CD4-positive, alpha-beta T cell treated with Interleukin-17A for 1 hour (primary cell): ENCODE data around the gene STX18.
"Not testable (repeated sequence)": the region's sequence is repeated elsewhere in the genome, so short reads cannot be mapped to it uniquely, and the experiment has no call there.

Experiments used
- DNase-seq: peaks from one replicate; pipeline ENCODE4 v3.0.0-alpha.2; 2020

STX18 gene

DNA sequence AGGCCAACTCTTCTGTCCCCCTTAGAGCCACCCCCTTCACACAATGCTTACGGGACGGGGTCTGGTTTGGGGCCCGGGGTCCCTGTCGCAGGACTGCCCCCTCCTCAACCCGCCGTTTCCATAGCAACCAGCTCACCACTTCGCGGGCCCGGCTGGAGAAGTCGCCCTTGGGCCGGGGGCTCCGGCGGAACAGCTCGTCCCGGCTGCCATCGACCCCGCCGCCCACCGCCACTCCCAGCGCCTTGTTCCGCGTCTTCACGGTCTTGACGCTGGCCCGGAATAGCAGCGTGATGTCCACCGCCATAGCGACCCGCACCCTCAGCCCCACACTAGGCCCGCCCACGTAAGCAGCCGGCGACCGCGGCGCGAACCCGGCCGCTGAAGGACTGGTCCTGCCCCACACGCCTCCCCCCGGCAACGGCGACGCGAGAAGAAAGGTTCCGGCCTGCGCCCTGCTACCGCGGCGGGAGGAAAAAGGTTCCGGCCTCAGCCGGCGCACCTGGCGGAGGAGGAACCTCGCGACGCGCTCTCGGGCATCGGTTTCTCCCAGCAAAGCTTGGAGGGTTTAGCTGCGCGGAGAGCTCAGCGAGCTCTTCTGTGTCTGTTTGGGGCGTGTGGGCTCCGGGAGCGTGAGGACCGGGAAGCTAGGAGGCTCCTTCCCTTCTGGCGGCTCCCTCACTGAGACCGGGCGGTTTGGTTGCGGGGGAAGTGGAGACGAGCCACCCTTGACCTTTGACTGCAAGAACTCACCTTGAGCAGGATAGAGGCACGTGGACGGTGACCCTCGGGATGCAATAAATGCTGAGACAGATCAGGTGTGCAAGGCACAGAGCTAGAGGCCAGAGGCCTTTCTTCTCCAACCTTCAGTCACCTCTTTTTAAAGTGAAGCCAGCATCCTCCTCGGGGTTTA lies at the start of gene STX18:
Gene STX18, minus strand, starts transcription at position 388 of the 910 bp plus-strand sequence. Its CDS starts 84 bp downstream, at position 304.
- peak; percentile 91 for DNase-seq

DNA sequence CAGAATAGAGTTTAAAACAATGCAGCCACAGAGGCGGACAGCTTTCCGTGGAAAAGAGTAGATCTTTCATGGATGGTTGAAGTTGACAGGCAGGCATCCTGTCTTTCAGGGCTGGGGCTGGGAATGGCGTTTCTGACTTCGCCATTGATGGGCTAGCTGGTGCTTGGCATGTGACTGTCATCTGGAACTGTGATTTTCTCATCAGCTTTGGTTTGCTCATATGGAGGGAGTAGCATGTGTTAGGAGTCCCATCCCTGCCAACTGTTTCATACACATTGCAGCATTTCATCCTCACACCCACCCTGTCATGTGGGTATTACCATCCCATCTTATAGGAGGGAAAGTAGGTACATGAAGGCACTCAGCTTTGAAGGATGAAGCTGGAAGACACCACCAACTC lies 49.2 kb upstream of the STX18 start:
- no peak for DNase-seq

- no peak for DNase-seq
Observed at GRCh38 chr4:4590546-4590945, 48.7 kb upstream of the STX18 start.

DNA sequence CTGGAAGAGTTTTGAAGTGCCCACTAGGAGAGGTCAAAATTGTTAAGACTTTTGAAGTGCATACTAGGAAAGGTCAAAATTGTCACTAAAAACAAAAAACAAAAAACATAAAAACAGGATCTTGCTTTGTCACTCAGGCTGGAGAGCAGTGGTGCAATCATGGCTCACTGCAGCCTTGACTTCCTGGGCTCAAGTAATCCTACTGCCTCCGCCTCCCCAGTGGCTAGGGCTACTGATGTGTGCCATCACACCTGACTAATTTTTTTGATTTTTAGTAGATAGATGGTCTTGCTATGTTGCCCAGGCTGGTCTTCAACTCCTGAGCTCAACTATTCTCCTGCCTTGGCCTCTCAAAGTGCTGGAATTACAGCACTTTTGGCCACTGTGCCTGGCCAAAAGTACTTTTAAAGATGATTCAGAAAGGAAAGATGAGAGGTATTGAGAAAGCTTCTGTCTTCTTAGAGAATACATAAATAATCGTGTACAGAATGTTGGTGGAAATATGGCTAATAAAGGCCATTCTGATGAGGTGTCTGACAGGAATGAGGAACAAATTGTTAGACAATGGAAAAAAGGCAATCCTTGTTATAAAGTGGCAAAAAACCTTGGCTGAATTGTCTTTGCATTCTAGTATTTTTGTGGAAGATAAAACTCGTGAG lies 43.3 kb upstream of the STX18 start:
- DNase-seq: no peak

DNA sequence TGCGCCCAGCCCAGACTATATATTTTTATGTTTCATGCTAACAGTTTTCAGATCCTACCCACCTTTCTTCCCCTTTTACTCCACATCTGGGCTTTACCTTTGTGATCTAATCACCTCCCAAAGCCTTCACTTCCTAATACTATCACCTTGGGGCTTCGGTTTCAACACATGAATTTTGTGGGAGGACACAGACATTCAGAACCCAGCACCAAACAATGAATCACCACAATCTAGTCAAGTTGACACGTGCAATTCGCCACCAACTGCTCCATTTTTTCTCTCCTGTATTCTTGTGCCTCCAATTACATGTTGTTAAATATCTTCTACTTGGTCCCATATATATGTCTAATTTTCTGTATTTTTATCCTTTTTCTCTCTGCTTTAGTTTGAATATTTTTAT lies 41.8 kb upstream of the STX18 start:
- no peak for DNase-seq

- no peak for DNase-seq
Observed at GRCh38 chr4:4582653-4583052, 40.8 kb upstream of the STX18 start.

- no peak for DNase-seq
Observed at GRCh38 chr4:4580494-4580893, 38.6 kb upstream of the STX18 start.

DNA sequence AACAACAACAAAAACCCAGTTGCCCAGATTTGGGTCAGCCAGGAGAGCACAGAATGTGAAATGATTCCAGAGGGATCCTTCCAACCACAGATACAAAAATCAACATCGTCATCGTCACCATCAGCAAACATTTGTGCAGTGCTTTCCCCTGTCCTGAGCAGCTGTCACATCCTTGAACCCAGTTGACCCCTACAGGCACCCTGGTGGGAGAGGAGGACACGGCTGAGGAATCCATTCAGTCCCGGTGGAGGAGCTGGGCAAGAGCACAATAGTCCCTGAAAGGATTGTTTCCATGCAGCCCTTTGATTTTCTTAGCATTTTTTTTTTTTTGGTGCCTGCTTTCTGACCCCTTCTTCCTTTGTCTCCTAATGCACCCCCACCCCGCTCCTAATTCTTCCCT lies 37.1 kb upstream of the STX18 start:
- no peak for DNase-seq

- DNase-seq: no peak
Observed at GRCh38 chr4:4577359-4577875, 35.6 kb upstream of the STX18 start.

- peak; percentile 71 for DNase-seq
Observed at GRCh38 chr4:4575284-4576211, 33.7 kb upstream of the STX18 start.

DNA sequence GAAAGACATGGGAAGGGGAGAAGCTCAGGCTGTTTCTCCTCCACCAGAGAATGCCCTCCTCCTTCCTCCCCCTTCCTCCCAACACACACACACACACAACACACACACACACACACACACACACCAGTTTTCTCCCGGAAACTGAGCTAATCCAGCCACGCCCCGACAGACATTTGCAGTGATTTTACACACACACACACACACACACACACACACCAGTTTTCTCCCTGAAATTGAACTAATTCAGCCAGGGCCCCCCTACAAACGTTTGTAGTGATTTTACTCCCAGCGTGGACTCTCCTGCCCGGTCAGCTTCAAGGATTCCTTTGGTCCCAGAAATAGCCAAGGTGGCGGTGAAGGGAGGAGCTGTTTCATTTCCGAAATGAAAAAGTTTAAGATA lies 32.9 kb upstream of the STX18 start:
- peak; percentile 64 for DNase-seq

DNA sequence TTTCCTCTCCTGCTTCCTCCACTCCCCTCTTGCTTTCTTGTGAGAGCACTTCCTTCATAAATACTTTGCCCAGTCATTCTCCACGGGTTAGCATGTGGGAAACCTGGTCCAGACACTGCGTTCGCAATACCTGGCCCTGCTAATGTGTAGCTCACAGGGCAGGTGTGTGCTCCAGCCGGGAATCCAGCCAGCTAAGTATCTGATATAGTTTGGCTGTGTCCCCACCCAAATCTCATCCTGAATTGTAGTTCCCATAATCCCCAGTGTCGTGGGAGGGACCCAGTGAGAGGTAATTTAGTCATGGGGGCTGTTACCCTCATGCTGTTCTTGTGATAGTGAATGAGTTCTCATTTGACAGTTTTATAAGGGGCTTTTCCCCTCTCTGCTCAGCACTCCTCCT lies 32.2 kb upstream of the STX18 start:
- no peak for DNase-seq

- DNase-seq: no peak
Observed at GRCh38 chr4:4572821-4573220, 31.0 kb upstream of the STX18 start.

DNA sequence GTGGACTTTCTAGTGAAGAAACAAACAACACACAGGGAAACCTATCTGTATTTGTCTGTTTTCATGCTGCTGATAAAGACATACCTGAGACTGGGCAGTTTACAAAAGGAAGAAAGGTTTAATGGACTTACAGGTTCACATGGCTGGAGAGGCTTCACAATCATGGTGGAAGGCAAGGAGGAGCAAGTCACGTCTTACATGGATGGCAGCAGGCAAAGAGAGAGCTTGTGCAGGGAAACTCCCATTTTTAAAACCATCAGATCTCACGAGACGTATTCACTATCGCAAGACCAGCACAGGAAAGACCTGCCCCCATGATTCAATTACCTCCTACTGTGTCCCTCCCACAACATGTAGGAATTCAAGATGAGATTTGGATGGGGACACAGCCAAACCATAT lies 28.0 kb upstream of the STX18 start:
- DNase-seq: not testable (repeated sequence)

DNA sequence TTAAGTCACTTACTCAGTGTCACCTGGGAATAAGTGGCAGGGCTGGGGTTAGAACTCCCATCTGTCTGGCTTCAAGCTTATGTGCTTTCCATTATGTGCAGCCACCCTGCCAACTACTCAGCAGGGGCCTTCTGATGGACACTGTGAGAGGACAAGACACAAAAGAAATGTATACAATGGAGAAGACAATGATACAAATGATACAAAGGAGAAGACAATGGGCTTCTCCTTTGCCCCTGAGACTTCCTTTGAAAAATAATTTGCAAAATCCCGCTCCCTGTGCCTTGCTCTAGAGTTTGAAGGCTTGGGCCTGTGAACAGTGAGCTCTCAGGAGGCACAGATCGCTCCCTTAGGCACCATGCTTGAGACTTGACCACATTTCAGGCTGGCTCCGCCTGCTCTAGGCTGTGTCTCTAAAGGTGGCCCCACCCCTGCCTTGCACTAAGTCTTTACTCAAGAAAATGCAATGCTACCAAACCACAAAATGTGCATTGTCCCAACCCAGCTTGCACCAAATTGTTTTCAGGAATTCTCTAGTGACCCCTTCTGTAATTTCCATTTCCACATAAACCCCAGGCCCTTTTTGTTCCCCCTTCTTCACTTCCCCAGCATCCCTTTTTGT lies 27.1 kb upstream of the STX18 start:
- DNase-seq: no peak

GRCh38 chr4:4566359-4566758 lies 24.5 kb upstream of the STX18 start:
- DNase-seq: not testable (repeated sequence)

- no peak for DNase-seq
Observed at GRCh38 chr4:4564522-4564921, 22.7 kb upstream of the STX18 start.

GRCh38 chr4:4560642-4561041 lies 18.8 kb upstream of the STX18 start:
- DNase-seq: no peak

DNA sequence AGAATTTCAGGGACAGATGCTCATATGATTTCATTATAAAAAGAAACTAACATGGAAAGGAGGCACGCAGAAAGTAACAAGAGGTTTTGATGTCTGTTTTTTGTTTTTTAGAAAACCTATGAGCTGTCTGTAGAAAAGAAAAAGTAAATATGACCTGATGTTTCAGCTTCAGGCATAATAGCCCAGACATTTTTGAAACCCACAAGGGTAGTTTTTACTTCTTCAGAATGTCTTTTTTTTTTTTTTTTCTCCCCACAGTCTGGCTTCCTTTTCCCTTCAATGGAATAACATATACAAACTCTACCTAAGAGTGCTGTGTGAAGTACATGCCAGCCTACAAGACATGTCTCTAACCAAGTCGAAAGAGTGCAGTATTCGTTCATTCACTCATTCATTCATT lies 18.3 kb upstream of the STX18 start:
- DNase-seq: no peak

GRCh38 chr4:4559596-4559995 lies 17.7 kb upstream of the STX18 start:
- no peak for DNase-seq

DNA sequence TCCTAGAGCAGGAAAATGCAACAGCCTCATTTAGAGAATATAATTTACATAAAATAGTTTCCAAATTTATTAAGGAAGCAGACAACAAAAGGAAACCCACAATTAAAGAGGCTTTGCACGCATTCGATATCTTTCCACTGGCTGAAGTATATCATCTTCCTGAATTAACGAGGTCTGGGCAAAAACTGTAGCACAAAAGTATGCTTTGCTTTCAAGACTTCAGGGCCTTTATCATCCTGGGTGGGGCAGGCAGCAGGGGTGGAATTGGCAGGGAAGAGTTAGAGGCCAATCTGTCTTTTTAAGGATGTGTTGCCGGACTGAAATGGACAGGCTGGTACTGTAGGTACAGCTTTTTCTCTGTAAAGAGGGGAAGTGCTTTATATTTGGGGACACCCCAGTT lies 17.0 kb upstream of the STX18 start:
- no peak for DNase-seq

- DNase-seq: no peak
Observed at GRCh38 chr4:4555916-4556315, 14.1 kb upstream of the STX18 start.

- DNase-seq: no peak
Observed at GRCh38 chr4:4554234-4554633, 12.4 kb upstream of the STX18 start.
